ENCODE measurements around the gene ZNF35. TPM values are rescaled to one million over a fixed set of nuclear protein-coding genes. Genes with fewer than 3 reads are reported as not detected.

Gene ZNF35
- total RNA-seq, 1 experiment from 2014 or later: 7.9 TPM

DNA sequence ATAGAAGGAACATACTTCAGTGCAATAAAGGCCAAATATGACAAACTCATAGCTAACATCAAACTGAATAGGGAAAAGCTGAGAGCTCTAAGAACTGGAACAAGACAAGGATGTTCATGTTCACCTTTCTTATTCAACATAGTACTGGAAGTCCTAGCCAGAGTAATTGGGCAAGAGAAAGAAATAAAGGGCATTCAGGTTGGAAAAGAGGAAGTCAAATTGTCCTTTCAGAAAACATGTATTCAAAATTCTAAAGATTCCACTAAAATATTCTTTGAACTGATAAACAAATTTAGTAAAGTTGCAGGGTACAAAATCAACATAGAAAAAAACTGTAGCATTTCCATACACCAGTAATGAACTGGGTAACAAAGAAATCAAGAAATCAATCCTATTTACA lies 35.9 kb upstream of the ZNF35 start:
- Histone ChIP-seq H3K27me3 (ENCODE audit: insufficient read depth, low read length) (no peaks in the 10 kb centered on the region), H3K9me3 (ENCODE audit: control insufficient read depth in 1 of 2, insufficient read depth in 1 of 2, low read depth in 1 of 2, low read length in 2 of 2) (no peaks in the 10 kb centered on the region), H3K4me2 (ENCODE audit: low read length) (no peak overlapping the region), H2AFZ (ENCODE audit: low read depth, low read length, poor library complexity, severe bottlenecking) (no peak overlapping the region), H3K27ac (ENCODE audit: low read depth, low read length) (no peak overlapping the region), H4K20me1 (ENCODE audit: insufficient read depth) (no peaks in the 10 kb centered on the region), H3K4me3 (replicated peaks in 1 of 2; ENCODE audit: low read depth in 1 of 2, low read length in 2 of 2) (no peak overlapping the region), H3K9me2 (ENCODE audit: insufficient read depth) (no peaks in the 10 kb centered on the region), H3K79me2 (ENCODE audit: insufficient read depth, low read length) (no peaks in the 10 kb centered on the region), H3K36me3 (ENCODE audit: control insufficient read depth in 1 of 2, insufficient read depth in 2 of 2, low read length in 2 of 2) (no peaks in the 10 kb centered on the region), H3K9ac (ENCODE audit: low read length) (no peak overlapping the region), H3K4me1 (ENCODE audit: control insufficient read depth in 1 of 2, insufficient read depth in 2 of 2, low read length in 2 of 2) (no peaks in the 10 kb centered on the region)
- no peak for TF ChIP-seq EGR1 (IDR thresholded peaks at IDR 0.05; ENCODE audit: low read depth)
- BruUV-seq (replicated peaks): no TSS peak
- DNase-seq (ENCODE audit: low read depth, low spot score) (no peak), ATAC-seq (no peak)
- ChIA-PET CTCF (no interaction called here), POLR2A (no interaction called here), RAD21 (ENCODE audit: low non-redundant PET in 1 of 2, low total read pairs in 2 of 2, uncharacterized antibody in 2 of 2, unreplicated experiment in 2 of 2) (no interaction called here)
- intact Hi-C loops (cut with micrococcal nuclease): no loop called here

GRCh38 chr3:44624749-44625480 lies 23.6 kb upstream of the ZNF35 start, which contains the start of gene ZNF197:
Gene ZNF197, plus strand, starts transcription at chr3:44625036. Its CDS starts 4,119 bp downstream, at chr3:44629155.
- ATAC-seq (peak; percentile 96), DNase-seq (ENCODE audit: low read depth, low spot score) (peak; percentile 90)
- Histone ChIP-seq H3K9me3 (ENCODE audit: control insufficient read depth in 1 of 2, insufficient read depth in 1 of 2, low read depth in 1 of 2, low read length in 2 of 2) (no peaks in the 10 kb centered on the region), H3K4me2 (ENCODE audit: low read length) (peak within 1 kb of the TSS; percentile 89), H2AFZ (ENCODE audit: low read depth, low read length, poor library complexity, severe bottlenecking) (peak within 1 kb of the TSS; percentile 91), H3K9me2 (ENCODE audit: insufficient read depth) (no peaks in the 10 kb centered on the region), H4K20me1 (ENCODE audit: insufficient read depth) (no peaks in the 10 kb centered on the region), H3K79me2 (ENCODE audit: insufficient read depth, low read length) (peaks cover 47% of the 10 kb centered on the region), H3K4me1 (ENCODE audit: control insufficient read depth in 1 of 2, insufficient read depth in 2 of 2, low read length in 2 of 2) (peaks cover 2 to 15% of the 10 kb centered on the region in 2 experiments; a peak in 3 of 4 replicates), H3K27me3 (ENCODE audit: insufficient read depth, low read length) (no peaks in the 10 kb centered on the region), H3K36me3 (ENCODE audit: control insufficient read depth in 1 of 2, insufficient read depth in 2 of 2, low read length in 2 of 2) (peaks cover 0 to 9% of the 10 kb centered on the region in 2 experiments; a peak in 1 of 4 replicates), H3K9ac (ENCODE audit: low read length) (peak within 1 kb of the TSS; percentile 74), H3K4me3 (replicated peaks in 1 of 2; ENCODE audit: low read depth in 1 of 2, low read length in 2 of 2) (peak within 1 kb of the TSS; percentile 87 to 90), H3K27ac (ENCODE audit: low read depth, low read length) (peak within 1 kb of the TSS; percentile 66)
- ChIA-PET POLR2A (interaction anchor here (1.1 to 1.2 kb wide), 2 partner anchors 9 to 24 kb away, joined by 3 to 5 read pairs; partner anchors contain the start of gene ZNF35), RAD21 (ENCODE audit: low non-redundant PET in 1 of 2, low total read pairs in 2 of 2, uncharacterized antibody in 2 of 2, unreplicated experiment in 2 of 2) (interaction anchor here in 1 of 2 experiments (0.6 kb wide), 1 partner anchor 1898 kb away, joined by 3 read pairs; no protein-coding TSS in a partner anchor), CTCF (no interaction called here)
- BruUV-seq (replicated peaks): no TSS peak
- intact Hi-C loops (cut with micrococcal nuclease): loop anchor here (1.0 to 10.0 kb wide), 4 partner anchors 23 to 300 kb away; partner anchors contain the start of genes ZNF35 and ZNF445
- TF ChIP-seq CBX3 (IDR thresholded peaks at IDR 0.05; ENCODE audit: low read depth) (peak; percentile 95), ZBTB33 (IDR thresholded peaks at IDR 0.05; ENCODE audit: extremely low read depth, insufficient replicate concordance, low read length) (no peak), POLR2AphosphoS5 (IDR thresholded peaks at IDR 0.05; ENCODE audit: low read depth, low read length) (peak; percentile 92), ELF1 (IDR thresholded peaks at IDR 0.05; ENCODE audit: borderline replicate concordance, low read depth) (peak; percentile 84), EGR1 (IDR thresholded peaks at IDR 0.05; ENCODE audit: low read depth) (peak; percentile 39; the same call in 1 of the 2 replicates), YY1 (IDR thresholded peaks at IDR 0.05; ENCODE audit: extremely low read depth, insufficient replicate concordance, low read depth, low read length) (peak; percentile 91), SP1 (IDR thresholded peaks at IDR 0.05; ENCODE audit: low read depth) (peak; percentile 49; the same call in 1 of the 2 replicates), TCF7L2 (IDR thresholded peaks at IDR 0.05; ENCODE audit: borderline replicate concordance, extremely low read depth, insufficient read depth, insufficient read length) (peak; percentile 61), EZH2 (IDR thresholded peaks at IDR 0.05) (no peak), POLR2A (IDR thresholded peaks at IDR 0.05; ENCODE audit: borderline replicate concordance, extremely low read depth, insufficient read depth, insufficient read length) (peak; percentile 78), EZH2phosphoT487 (IDR thresholded peaks at IDR 0.05; ENCODE audit: borderline replicate concordance) (no peak)
- TF ChIP-seq, protein P1, sequence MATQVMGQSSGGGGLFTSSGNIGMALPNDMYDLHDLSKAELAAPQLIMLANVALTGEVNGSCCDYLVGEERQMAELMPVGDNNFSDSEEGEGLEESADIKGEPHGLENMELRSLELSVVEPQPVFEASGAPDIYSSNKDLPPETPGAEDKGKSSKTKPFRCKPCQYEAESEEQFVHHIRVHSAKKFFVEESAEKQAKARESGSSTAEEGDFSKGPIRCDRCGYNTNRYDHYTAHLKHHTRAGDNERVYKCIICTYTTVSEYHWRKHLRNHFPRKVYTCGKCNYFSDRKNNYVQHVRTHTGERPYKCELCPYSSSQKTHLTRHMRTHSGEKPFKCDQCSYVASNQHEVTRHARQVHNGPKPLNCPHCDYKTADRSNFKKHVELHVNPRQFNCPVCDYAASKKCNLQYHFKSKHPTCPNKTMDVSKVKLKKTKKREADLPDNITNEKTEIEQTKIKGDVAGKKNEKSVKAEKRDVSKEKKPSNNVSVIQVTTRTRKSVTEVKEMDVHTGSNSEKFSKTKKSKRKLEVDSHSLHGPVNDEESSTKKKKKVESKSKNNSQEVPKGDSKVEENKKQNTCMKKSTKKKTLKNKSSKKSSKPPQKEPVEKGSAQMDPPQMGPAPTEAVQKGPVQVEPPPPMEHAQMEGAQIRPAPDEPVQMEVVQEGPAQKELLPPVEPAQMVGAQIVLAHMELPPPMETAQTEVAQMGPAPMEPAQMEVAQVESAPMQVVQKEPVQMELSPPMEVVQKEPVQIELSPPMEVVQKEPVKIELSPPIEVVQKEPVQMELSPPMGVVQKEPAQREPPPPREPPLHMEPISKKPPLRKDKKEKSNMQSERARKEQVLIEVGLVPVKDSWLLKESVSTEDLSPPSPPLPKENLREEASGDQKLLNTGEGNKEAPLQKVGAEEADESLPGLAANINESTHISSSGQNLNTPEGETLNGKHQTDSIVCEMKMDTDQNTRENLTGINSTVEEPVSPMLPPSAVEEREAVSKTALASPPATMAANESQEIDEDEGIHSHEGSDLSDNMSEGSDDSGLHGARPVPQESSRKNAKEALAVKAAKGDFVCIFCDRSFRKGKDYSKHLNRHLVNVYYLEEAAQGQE (IDR thresholded peaks at IDR 0.05; ENCODE audit: low read depth): no peak
- TF ChIP-seq, protein P2, sequence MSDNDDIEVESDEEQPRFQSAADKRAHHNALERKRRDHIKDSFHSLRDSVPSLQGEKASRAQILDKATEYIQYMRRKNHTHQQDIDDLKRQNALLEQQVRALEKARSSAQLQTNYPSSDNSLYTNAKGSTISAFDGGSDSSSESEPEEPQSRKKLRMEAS (IDR thresholded peaks at IDR 0.05): peak; percentile 83
